ENCODE results near the gene WDR1. TPM values are rescaled to one million over a fixed set of nuclear protein-coding genes. Genes with fewer than 3 reads are reported as not detected.

Gene WDR1
- total RNA-seq, 1 donor from 2014 or later = 157 TPM

GRCh38 chr4:10048941-10049697, 67.5 kb downstream of the WDR1 start:
- no peak for DNase-seq
- intact Hi-C loops (cut with micrococcal nuclease) = no loop called here
- H3K27ac ChIP-seq (replicated peaks) = no peak overlapping the region

GRCh38 chr4:10047967-10048366, 68.6 kb downstream of the WDR1 start:
- DNase-seq = no peak
- intact Hi-C loops (cut with micrococcal nuclease) = no loop called here

More at GRCh38 chr4:10048941-10049697, 67.5 kb downstream of the WDR1 start:
- H3K4me1 ChIP-seq = peaks cover 8% of the 10 kb centered on the region
- no peaks in the 10 kb centered on the region for H3K27me3 ChIP-seq (ENCODE audit: low read depth)
- H3K9me3 ChIP-seq (replicated peaks) = no peaks in the 10 kb centered on the region
- TF ChIP-seq CTCF (IDR thresholded peaks at IDR 0.05; ENCODE audit: borderline replicate concordance) = no peak
- H3K36me3 ChIP-seq = no peaks in the 10 kb centered on the region
- H3K4me3 ChIP-seq = no peak overlapping the region

GRCh38 chr4:10046471-10046870, 70.1 kb downstream of the WDR1 start:
- no peak for TF ChIP-seq CTCF (IDR thresholded peaks at IDR 0.05; ENCODE audit: borderline replicate concordance)
- no peaks in the 10 kb centered on the region for H3K36me3 ChIP-seq
- no peak for DNase-seq
- H3K9me3 ChIP-seq (replicated peaks) = peaks cover 18% of the 10 kb centered on the region
- peaks cover 3% of the 10 kb centered on the region for H3K4me1 ChIP-seq
- no peak overlapping the region for H3K27ac ChIP-seq (replicated peaks)
- intact Hi-C loops (cut with micrococcal nuclease) = no loop called here
- no peaks in the 10 kb centered on the region for H3K27me3 ChIP-seq (ENCODE audit: low read depth)
- H3K4me3 ChIP-seq = no peak overlapping the region

More at GRCh38 chr4:10047967-10048366, 68.6 kb downstream of the WDR1 start:
- H3K4me3 ChIP-seq = no peak overlapping the region
- peaks cover 9% of the 10 kb centered on the region for H3K9me3 ChIP-seq (replicated peaks)
- H3K4me1 ChIP-seq = peaks cover 3% of the 10 kb centered on the region
- no peaks in the 10 kb centered on the region for H3K27me3 ChIP-seq (ENCODE audit: low read depth)
- TF ChIP-seq CTCF (IDR thresholded peaks at IDR 0.05; ENCODE audit: borderline replicate concordance) = no peak
- H3K27ac ChIP-seq (replicated peaks) = no peak overlapping the region
- H3K36me3 ChIP-seq = no peaks in the 10 kb centered on the region

GRCh38 chr4:10045481-10045880, 71.1 kb downstream of the WDR1 start:
- H3K27ac ChIP-seq (replicated peaks) = no peak overlapping the region
- no peak for TF ChIP-seq CTCF (IDR thresholded peaks at IDR 0.05; ENCODE audit: borderline replicate concordance)
- intact Hi-C loops (cut with micrococcal nuclease) = no loop called here
- H3K4me3 ChIP-seq = no peak overlapping the region
- no peak for DNase-seq
- H3K4me1 ChIP-seq = peaks cover 3% of the 10 kb centered on the region
- H3K36me3 ChIP-seq = no peaks in the 10 kb centered on the region
- peaks cover 18% of the 10 kb centered on the region for H3K9me3 ChIP-seq (replicated peaks)
- no peaks in the 10 kb centered on the region for H3K27me3 ChIP-seq (ENCODE audit: low read depth)

- DNase-seq = no peak
- no peak for TF ChIP-seq CTCF (IDR thresholded peaks at IDR 0.05; ENCODE audit: borderline replicate concordance)
- Histone ChIP-seq H3K4me1 (no peaks in the 10 kb centered on the region), H3K36me3 (no peaks in the 10 kb centered on the region), H3K27ac (replicated peaks) (no peak overlapping the region), H3K9me3 (replicated peaks) (peaks cover 18% of the 10 kb centered on the region), H3K27me3 (ENCODE audit: low read depth) (no peaks in the 10 kb centered on the region), H3K4me3 (no peak overlapping the region)
- intact Hi-C loops (cut with micrococcal nuclease) = no loop called here
Measured at GRCh38 chr4:10041036-10041435, 75.6 kb downstream of the WDR1 start.
